HG03442 (cell line): ENCODE results near the gene CCDC40.

Experiments used
- ATAC-seq: cut with Tn5 transposase; IDR thresholded peaks from one replicate; pipeline ENCODE4 v1.9.1; 2021; ENCODE audit warnings: mild to moderate bottlenecking, moderate library complexity; ENCODE audit not compliant: unreplicated experiment

CCDC40 gene

DNA sequence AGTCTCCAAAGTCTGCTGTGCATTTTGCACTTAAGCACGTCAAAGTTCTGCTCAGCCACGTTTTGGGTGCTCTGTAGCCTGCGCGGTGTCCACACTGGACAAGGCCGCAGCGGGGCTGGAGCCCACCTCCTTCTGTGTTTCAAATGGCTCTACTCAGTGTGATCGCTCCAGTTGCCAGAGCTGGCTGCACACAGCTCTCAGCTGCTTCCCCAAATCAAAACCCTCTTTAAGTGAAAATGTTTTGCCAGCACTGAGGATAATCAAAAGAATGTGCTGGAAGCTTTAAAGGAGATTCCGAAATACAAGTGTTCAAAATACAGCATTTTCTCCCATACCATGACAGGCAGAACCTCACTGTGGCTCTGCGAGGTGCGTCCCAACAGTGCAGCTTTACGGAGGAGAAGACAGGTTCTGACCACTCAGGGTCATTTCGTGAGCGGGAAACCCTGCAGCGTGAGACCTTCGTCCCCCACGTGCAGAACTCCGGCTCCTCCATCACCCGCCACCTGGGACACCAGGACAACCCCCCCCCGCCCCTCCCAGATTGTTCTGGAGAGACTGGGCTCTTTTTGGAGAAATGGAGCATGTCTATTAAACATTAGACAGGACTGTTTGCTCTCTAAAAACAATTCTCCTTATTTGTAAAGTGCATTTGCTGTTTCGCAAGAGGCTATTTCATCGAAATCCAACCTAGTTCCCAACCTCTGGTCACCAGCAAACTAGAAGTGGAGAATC is 17.4 kb upstream of the CCDC40 start:
- ATAC-seq, result no peak

DNA sequence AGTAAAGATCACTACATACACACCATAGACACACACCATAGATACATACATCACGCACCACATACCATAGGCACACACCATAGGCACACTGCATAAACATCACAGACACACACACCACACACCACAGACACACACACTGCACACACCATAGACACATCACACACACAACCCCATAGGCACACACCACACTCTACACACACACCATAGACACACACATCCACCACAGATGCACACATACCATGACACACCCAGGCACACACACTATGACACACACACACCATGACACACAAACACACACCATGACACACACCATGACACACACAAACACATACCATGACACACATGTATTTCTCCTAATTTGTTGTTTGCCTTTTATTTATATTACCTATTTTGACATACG is 14.8 kb upstream of the CCDC40 start:
- ATAC-seq, result no peak

DNA sequence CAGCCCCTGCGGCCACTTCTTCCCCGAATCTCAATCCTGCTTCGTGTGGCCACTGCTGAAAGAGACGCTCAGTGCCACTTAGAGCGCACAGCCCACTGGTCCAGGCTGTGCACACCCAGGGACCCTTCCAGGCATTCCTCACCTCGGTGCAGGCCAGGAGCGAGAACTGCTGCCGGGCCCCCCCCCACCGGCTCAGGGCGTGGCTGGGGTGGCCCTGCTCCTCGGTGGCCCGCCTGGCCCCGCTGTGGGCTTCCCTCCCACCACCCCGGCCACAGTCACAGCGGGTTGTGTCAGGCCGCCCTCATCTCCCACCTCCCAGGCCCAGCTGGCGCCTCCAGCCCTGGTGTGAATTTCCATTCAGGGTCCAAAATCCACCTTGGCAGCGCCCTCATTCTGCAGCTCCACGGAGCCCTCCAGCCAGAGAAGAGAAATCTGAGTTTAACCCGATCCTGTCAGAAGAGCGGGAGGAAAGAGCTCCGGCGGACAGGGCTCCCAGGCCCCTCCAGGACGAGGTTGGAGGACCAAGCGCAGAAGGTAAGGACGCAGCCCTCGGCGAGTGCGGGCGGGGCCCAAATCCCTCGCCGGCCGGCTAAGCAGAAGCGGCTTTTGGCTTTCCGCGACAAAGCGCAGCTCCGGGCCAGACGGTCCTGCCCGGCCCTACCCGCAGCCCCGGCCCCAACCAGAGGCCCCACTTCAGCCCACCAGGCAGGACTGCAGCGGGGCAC is 12.8 kb upstream of the CCDC40 start:
- no peak for ATAC-seq

DNA sequence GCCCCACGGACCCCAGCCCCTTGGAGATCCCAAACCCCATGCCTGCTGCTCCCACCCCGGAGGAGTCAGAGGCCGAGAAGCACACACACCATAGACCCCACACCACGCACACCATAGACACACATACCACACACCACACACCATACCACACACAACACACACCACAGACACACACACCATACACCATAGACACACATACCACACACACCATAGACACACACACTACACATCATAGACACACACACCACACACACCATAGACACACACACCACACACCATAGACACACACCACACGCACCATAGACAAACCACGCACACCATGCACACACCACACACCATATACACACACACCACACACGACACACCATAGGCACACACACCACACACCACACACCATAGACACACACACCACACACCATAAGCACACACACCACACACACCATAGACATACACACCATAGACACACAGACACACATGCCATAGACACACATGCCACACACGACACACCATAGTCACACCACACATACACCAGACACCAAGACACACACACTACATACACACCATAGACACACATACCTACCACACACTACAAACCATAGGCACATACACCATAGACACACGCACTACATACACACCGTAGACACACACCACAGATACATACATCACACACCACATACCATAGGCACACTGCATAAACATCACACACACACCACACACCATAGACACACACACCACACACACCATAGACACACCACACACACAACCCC is 12.1 kb upstream of the CCDC40 start:
- ATAC-seq, result no peak

DNA sequence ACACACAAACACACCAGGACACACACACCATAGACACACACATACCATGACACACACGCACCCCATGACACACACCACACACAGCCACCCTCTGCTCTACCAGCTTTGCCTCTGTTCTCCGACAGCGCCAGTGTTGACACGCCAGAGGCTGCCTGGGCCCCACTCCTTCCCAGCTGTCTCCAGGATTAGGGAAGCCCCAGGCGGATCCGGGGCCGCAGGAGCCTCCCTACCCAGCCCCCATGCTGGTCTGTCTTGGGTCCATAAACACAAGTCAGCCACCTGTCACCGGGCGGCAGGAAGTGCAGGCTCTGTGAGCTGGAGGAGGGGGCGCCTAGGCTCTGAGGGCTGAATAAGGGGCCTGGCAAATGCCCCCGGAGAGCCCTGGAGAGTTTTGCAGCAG is 11.3 kb upstream of the CCDC40 start:
- ATAC-seq, result no peak

DNA sequence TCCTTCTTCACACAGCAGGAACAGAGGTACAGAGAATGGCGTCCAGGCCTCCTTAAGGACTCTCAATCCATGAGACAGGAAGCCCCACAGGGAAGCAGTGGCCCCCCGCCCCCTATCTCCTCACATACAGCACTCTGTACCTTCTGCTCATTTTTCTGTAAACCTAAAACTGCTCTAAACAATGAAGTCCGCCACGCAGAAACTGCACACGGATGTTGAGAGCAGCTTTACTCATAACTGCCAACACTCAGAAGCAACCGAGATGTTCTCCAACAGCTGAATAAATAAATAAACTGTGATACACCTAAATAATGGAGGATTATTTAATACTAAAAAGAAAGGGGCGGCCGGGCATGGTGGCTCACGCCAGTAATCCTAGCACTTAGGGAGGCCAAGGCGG is 10.6 kb upstream of the CCDC40 start:
- ATAC-seq, result no peak

DNA sequence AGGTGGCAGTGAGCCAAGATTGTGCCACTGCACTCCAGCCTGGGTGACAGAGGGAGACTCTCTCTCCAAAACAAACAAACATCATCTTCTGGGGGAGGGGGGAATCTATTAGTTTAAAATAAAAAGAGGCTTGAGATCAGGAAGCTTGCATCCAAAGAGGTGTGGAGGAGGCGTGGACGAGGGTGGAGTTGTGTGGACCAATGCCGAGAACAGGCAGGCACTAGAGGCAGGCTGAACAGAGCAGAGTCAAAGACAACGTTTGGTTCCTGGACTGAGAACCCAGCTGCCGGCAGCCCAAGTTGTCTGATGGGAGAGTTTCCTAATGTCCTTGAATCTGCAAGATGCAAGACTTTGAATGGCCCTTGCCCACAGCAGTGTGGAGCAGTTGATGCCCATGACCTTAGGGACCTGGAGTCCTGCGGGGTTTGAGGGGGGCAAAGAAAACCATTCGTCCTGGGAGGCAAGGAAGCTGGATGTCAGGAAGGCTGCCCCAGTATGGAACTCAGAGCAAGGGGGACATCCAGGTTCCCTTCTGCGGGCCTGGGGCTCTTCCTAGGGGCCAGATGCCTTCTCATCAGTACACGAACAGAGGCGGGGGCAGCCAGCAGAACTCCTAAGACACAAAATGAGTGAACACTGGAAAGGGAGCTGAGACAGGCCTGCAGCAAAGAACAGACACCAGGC is 9.9 kb upstream of the CCDC40 start:
- ATAC-seq, result no peak

DNA sequence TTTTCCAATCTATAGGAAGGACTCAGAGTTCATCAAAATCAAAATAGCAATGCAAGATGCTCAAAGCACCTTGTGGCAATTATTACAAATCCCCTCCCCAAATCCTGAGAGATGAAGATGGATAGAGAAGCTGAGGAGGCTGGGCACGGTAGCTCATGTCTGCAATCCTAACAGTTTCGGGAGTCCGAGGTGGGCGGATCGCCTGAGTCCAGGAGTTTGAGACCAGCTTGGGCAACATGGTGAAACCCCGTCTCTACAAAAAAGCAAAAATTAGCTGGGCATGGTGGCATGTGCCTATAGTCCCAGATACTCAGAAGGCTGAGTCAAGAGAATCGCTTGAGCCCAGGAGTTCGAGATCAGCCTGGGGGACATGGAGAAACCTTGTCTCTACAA is 9.4 kb upstream of the CCDC40 start:
- ATAC-seq, result no peak

DNA sequence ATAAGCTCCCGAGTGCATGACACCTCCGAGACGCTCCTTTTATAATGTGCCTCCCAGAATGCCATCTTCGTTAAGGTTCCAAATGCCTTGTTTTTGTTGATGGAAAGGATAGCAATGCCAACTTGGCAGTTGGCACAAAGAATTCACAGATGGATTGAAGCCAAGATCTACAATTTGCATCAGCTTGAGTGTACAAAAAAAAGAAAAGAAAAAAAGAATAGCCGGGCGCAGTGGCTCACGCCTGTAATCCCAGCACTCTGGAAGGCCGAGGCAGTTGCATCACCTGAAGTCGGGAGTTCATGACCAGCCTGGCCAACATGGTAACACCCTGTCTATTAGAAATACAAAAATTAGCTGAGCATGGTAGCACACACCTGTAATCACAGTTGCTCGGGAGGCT is 8.4 kb upstream of the CCDC40 start:
- no peak for ATAC-seq

DNA sequence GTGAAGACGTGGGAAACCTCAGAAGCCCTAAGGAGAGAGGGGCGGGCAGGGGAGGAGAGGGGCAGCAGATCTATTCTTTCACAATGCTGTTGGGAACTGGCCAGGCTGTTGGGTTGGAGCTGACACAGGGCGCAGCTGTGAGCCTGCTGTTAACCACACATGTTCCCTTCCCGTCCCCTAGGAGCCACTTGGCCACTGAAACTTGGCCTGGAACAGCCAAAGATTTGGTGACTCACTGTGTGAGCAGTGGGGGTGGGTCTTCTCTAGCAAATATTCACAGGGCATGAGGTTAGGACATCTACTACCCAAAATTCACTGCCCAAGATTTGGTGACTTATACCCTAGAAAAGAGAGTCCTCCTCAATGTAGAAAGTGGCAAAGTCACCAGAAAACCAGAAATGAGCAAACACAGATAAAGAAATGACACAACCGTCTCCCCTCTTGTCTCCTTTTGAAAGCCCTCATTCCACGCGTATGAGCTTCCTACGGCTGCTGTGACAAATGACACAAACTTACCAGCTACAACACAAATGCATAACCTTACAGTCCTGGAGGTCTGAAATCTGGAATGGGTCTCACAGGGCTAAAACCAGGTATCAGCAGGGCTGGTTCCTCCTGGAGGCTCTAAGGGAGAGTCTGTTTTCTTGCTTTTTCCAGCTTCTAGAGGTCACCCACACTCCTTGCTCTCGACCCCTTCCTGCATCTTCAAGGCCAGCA is 7.0 kb upstream of the CCDC40 start:
- no peak for ATAC-seq

DNA sequence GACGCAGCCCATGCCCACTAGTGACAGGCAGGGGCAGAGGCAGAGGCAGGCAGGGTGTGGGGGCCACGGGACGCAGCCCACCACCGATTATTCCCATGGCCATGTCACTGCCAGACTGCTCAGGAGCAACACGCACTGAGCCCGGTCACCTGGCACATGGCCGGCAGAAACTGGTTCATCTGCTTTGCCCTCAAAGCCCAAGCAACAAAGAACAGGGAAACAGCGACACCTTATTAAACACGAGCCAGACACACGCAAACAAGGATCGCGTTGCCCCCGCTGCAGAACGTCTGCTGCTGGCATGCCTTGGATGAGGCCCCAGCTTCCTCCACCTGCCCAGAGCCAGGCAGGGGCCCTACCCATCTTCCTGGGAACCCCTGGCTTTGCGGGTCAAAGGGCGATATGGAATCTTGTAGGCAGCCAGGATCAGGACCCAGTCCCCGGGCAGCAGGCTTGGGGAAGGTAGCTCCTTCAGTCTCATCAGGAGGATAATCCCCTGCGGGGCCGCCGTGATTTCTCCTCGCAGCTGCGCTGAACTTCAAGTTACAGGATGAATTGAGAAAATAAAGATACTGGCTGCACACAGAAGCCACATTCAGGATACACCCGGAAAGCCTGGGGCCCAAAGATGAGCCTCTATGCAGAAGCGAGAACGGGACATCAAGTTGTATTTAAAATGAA is 5.6 kb upstream of the CCDC40 start:
- ATAC-seq, result no peak

DNA sequence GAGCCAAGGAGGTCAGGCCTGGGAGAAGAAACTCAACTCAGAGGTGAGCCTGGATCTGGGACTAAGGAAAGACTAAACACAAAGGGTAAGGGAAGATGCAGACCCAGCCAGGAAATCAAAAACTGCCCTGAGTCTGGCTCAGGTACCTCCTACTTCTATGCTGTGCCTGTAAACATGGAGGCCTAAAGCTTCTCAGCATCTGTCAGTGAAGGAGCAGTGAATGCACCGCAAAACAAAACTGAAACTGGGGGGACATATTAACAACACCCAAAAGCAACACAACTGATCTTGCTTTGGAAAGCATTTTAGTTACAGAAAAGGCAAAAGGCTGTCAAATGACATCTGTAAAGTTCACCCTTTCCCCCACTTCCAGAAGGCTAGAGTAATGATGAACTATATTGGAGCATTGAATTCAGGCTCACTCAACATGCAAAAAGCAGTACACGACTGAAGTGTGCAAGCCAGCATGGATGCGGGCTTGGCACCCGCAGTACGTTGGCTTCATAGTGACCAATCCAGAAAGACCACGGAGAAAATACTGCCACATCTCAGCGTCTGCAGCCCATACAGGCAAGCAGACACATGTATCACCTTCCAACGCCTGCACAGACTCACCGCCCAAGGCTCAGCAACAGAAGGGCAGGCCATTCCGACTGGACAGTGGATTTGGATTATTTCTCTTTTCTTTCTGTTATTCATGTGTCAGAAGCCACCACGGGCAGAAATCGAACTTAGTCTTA is 4.6 kb upstream of the CCDC40 start:
- ATAC-seq, result no peak

DNA sequence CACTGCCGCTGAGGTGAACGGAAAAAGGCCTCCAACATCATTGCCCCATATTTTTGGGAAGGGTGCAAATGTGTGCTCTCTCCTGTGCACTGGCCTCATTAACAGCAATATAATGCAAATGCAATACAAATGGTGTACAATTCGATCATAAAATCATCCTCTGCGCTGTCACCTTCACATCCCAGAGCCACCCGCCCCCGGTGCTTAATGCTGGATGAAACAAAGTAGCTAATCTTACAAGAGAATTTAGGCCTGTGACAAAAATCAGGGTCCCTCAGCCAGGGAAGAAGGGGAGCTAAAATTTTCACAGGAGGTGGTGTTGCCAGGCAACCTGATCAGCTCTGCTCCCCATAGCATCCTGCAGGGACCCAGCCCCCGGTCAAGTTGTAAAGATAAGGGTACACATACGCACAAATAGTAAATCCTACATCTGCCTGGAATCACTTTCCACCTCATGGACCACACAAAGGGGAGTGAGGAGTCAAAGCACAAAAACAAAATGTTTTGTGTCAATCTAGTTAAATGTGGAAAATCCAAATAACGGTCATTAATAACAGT is 3.7 kb upstream of the CCDC40 start:
- no peak for ATAC-seq

DNA sequence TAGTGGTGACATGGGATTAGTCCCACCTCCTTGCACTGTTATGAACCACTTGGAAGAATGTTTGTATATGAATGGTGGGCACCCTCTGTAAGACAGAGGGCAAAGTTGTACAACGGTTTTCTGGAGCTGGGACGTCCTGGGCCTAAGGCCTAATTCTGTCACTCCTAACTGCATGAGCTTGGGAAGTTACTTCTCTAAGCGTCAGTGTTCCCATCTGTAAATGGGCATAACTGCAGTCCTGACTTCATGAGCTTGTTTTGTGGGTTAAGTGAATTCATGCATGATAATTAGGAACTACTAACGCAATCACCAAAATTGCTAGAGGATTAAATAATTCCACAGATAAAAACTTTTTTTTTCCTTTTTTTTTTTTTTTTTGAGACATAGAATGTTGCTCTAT is 2.6 kb upstream of the CCDC40 start:
- no peak for ATAC-seq

DNA sequence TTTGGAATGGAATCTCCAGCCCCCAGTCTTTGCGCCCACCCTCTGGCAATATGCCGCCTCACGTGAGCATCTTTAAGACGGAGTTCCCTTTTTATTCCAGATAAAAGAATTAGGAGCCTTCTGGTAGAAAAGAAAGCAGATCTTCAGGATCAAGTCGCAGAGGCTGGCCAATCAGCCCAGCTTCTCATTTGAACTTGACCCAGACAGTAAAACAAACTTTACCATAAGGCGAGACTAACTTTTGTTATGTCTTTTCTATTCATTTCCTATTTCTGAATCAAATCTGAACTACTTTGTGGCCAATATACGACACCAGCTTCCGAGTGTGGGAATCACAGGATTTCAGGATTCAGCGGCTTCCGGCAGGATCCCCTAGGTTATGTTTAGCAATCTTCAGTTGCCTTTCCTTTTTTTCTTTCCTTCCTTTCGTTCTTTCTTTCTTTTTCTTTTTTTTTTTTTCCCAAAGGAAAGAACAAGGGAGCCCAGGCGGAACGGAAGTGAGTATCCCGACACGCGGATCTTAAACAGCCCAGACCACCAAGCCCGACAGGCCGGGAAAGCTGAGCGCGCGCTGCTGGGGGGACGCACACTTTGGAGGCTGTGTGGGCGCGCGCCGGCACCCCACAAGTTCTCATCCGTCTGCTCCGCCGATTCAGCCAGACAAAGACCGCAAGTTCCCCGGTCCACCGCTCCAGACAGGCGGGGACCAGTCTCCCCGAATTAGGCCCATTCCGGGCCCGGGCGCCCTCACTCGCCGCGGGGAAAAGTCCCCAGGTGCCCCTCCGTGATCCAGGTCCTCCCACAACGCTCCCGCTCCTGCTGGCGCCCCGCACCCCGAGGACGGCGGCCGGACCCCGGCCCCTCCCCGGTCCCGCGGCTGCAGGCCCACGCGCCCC is 1.4 kb upstream of the CCDC40 start:
- no peak for ATAC-seq

DNA sequence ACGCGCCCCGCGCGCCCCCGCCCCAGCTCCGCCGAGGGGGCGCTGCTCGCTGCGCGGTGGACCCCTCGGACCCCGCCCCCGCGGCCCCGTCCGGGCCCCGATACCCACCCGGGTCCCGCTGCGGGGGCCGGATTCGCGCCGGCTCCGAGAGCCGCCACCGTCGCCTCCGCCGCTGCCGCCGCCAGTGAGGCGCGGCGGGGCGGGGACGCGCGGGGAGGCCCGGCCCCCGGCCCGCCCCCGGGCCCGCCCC is 830 bp upstream of the CCDC40 start, which contains the start of gene TBC1D16:
TSS of gene TBC1D16 (minus strand) at position 186 of the 250 bp plus-strand sequence. CDS start 22,325 bp downstream, outside the sequence.
- peak; percentile 41 for ATAC-seq

DNA sequence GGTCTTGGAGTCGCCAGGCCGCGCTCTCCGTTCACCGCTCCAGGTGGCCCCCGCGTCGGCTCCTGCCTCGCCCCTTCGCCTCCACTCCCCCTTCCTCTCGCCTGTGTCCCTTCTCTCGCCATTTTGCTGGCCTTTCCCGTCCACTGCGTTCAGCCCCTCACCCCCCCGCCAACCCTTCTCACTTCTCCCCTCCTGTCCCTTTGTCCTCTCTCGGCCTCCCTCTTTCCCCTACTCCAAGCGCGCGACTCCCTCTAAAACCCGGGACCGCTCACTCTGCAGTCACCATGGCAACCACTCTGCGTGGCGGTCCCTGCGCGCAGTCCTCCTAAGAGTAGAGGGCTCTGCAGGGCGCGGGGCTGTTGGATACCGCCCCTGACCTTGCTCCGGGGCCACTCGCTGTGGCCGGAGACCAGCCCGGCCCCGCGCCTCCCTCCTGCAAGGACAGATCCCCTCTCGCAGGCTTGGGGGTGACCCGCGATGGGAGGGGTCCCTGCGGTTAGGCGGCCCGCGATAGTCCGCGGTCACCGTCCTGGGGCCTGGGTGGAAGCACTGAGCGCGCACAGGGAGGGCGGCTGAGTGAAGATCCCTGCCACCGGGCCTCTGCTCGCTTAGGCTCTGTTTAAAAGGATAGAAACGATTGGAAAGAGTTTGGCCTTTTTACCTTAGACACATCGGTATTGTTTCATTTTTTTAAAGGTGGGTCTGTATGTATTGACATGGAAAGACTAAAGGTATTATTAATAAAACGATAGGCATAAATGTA is 454 bp downstream of the CCDC40 start:
- ATAC-seq, result no peak

DNA sequence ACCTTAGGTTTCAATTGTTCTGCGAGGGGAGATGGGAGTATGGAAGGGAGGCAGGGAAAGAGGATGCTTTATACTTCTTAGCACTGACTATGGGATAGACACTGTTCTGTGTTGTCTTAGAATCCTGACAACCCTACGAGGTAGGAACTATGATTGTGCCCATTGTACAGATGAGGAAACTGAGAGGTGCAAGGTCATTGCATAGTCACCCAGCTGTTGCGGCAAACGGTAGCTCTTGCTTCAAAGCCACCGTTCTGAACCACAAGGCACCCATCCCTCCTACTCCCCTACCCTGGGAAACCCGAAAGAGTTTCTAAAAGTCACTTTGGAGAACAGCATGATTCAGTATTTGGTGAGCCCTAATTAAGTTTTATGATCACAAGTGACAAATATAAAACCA is 7.5 kb downstream of the CCDC40 start:
- ATAC-seq, result no peak
